Measurements from ENCODE around the gene RPH3AL. TPM values are rescaled to one million over a fixed set of nuclear protein-coding genes. Genes with fewer than 3 reads are reported as not detected.
"Not testable (repeated sequence)": the region's sequence is repeated elsewhere in the genome, so short reads cannot be mapped to it uniquely, and the experiment has no call there.

Gene RPH3AL
- total RNA-seq, 2 experiments from 2014 or later = 1.7 to 3.0 TPM

DNA sequence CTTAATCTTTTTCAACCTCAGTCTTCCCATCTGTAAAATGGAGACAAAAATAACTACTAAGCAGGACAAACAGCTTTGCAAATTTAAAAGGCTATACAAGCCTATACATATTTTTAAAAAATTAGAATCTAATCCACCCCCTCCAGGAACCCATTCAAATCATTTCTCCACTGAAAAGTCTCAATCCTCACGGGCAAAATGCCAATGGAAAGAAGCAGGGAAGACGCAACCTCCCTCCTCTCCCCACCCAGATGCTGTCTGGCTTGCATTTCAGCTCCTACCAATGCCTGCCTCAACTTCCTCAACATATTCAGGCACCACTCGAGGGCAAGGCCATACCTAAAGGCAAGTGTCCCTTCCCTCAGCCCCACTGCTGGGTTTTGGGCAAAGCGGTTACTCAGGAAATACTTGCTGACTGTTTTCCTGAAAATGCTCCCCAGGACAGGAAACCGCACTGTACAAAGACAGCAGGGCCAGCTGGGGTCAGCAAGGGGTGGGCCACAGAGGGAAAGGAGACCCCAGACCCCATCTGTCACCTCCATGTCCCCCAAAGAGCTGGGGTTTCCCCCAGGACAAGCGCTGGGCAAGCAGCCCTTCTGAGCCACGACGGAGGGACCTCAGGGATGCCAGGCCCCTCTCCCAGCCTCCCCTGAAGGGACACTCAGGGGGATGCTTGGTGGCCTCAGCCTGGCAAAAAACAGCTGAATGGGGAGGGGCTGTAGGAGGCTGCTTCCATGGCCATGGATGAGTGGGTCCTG, 123.5 kb downstream of the RPH3AL start:
- POLR2A ChIA-PET = no interaction called here
- Mint-ChIP-seq H3K36me3 (no peaks in the 10 kb centered on the region), H3K27ac (no peak overlapping the region), H3K9me3 (no peaks in the 10 kb centered on the region), H3K4me1 (ENCODE audit: low read depth) (no peaks in the 10 kb centered on the region), H3K27me3 (no peaks in the 10 kb centered on the region), H3K4me3 (no peak overlapping the region)
- intact Hi-C loops (cut with micrococcal nuclease) = no loop called here
- DNase-seq = no peak
- CTCF ChIA-PET = no interaction called here

GRCh38 chr17:227946-228615, 124.5 kb downstream of the RPH3AL start:
- POLR2A ChIA-PET = interaction anchor here (0.6 kb wide), 1 partner anchor 509 kb away, joined by 3 read pairs; no protein-coding TSS in a partner anchor
- H3K27ac Mint-ChIP-seq = no peak overlapping the region
- CTCF ChIA-PET = no interaction called here
- DNase-seq = no peak
- no peaks in the 10 kb centered on the region for H3K4me1 Mint-ChIP-seq (ENCODE audit: low read depth)
- H3K9me3 Mint-ChIP-seq = no peaks in the 10 kb centered on the region
- no peaks in the 10 kb centered on the region for H3K36me3 Mint-ChIP-seq
- H3K4me3 Mint-ChIP-seq = no peak overlapping the region
- H3K27me3 Mint-ChIP-seq = no peaks in the 10 kb centered on the region
- intact Hi-C loops (cut with micrococcal nuclease) = no loop called here

DNA sequence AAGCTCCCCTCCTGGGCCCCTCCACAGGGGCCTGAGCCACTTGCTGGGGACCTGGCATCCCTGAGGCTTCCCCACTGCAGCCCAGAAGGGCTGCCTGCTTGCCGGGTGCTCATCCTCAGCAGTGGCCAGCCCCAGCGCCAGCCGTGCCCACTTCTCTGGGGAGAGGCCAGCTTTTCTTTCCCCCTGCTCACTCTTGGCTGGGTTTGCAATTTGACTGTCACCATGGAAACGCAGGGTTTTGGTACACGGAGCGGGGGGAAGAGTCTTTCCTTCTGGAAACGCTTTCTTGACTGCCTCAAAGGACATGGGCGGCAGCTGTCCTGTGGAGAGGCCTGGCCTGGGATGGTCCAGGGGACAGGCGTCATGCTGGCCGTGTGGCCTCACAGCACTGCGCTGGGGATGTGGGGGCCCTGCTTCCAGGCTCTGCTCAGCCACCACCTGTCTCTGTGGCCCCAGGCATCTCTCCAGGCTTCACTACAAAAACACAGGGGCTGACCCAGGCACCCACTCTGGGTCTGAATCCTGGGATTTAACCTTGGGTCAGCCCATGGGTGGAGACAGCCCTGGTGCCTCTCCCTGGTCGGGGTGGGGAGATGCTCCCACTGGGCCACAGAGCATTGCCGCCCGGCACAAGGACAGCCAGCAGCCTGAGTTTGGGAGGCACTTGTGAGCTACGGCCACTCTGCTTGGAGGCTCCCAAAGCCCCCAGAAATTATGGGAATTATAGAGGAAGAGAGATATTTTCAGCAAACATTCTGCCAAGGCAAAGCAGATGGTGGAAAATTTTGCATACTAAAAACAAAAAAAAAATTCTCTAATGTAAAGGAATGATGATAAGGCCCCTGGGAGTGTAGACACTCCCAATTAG, 125.3 kb downstream of the RPH3AL start:
- no peak for DNase-seq
- Mint-ChIP-seq H3K9me3 (no peaks in the 10 kb centered on the region), H3K4me3 (no peak overlapping the region), H3K4me1 (ENCODE audit: low read depth) (no peaks in the 10 kb centered on the region), H3K27ac (no peak overlapping the region), H3K27me3 (no peaks in the 10 kb centered on the region), H3K36me3 (no peaks in the 10 kb centered on the region)
- ChIA-PET CTCF (no interaction called here), POLR2A (interaction anchor here (0.6 kb wide), 1 partner anchor 510 kb away, joined by 3 read pairs; no protein-coding TSS in a partner anchor)
- intact Hi-C loops (cut with micrococcal nuclease) = no loop called here

DNA sequence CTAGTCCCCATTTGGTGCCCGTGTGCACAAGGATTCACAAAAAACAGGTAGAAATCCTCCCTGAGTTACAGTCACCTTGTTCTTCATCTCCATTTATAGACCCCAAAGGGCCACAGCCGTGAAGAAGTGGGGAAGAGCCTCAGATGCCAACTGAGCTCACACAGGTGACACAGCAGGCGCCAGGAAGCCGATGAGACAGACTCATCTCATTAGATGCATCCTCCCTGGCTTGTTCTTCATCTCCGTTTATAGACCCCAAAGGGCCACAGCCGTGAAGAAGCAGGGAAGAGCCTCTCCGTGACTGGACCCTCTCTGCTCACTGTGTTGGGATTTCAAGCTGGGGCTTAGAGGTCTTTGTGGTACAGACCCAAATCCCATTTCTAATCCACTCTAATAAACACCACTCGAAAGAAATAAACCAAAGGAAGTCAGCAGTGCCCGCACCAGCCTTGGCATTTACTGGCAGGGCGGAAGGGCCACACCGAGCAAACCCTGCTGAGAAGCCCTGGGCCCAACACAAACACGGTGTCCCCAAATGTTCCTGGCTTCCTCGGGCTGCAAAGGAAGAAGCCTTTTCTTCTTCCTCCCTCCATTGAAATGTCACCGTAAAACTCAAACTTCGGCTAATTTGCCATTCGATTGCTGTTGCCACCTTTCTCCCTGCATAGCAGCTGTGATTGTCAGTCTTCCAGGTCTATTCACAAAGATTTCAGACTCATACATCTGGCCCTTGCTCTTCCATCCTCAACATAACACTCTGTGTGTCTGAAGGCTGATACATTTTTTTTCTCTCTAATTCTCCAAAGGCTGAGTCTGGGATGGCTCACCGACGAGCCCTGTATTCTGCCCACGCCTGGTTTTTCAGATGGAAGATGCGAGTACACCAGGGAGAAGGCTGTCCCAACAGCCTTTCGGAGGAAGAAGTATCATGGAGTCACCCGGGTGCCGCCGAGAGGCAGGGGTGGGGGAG, 126.2 kb downstream of the RPH3AL start:
- intact Hi-C loops (cut with micrococcal nuclease) = no loop called here
- no peaks in the 10 kb centered on the region for H3K4me1 Mint-ChIP-seq (ENCODE audit: low read depth)
- DNase-seq = no peak
- no peak overlapping the region for H3K27ac Mint-ChIP-seq
- no peaks in the 10 kb centered on the region for H3K27me3 Mint-ChIP-seq
- ChIA-PET CTCF (no interaction called here), POLR2A (no interaction called here)
- no peaks in the 10 kb centered on the region for H3K36me3 Mint-ChIP-seq
- no peak overlapping the region for H3K4me3 Mint-ChIP-seq
- no peaks in the 10 kb centered on the region for H3K9me3 Mint-ChIP-seq

- no peak for DNase-seq
- CTCF ChIA-PET = no interaction called here
- Mint-ChIP-seq H3K27ac (no peak overlapping the region), H3K9me3 (no peaks in the 10 kb centered on the region), H3K4me1 (ENCODE audit: low read depth) (no peaks in the 10 kb centered on the region), H3K27me3 (no peaks in the 10 kb centered on the region), H3K36me3 (no peaks in the 10 kb centered on the region), H3K4me3 (no peak overlapping the region)
- POLR2A ChIA-PET = no interaction called here
- intact Hi-C loops (cut with micrococcal nuclease) = no loop called here
Measured at GRCh38 chr17:225551-225950, 127.1 kb downstream of the RPH3AL start.

GRCh38 chr17:224576-224975, 128.0 kb downstream of the RPH3AL start:
- H3K9me3 Mint-ChIP-seq; H3K4me3 Mint-ChIP-seq; POLR2A ChIA-PET; CTCF ChIA-PET; H3K27ac Mint-ChIP-seq; H3K27me3 Mint-ChIP-seq; H3K4me1 Mint-ChIP-seq (ENCODE audit: low read depth); H3K36me3 Mint-ChIP-seq; intact Hi-C loops (cut with micrococcal nuclease); DNase-seq: not testable (repeated sequence)

DNA sequence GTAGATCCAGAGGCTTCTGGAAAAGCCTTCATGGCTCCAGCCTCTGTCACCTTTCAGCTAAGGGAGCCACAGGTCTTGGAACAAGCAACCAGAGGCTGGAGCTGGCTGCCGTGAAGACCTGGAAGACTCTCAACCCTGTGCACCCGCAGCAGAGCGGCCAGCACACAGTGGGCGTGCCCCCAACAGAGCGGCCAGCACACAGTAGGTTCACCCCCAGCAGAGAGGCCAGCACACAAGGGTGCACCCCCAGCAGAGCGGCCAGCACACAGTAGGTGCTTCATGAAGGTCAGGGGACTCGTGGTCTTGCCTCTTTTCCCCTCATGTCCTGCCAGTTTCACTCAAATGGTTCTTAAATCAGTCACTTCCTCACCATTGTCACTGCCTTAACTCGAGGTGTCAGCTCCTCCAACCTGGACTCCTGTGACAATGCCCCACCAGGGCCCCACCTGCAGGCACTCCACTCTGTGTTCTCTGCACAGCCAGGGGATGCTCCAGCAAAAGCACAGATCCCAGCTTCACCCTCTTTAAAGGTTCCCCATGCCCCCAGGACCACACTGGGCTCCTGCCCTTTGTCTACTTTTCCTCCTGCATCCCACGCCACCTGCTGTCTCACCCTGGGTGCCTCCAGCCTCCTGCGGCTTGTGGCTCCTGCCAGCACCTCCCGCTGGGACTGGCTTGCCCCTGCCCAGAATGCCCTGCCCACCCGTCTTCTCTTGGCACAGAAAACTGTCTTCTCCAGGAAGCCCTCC, 128.7 kb downstream of the RPH3AL start:
- POLR2A ChIA-PET = no interaction called here
- Mint-ChIP-seq H3K9me3 (no peaks in the 10 kb centered on the region), H3K27ac (no peak overlapping the region), H3K4me1 (ENCODE audit: low read depth) (no peaks in the 10 kb centered on the region), H3K27me3 (no peaks in the 10 kb centered on the region), H3K4me3 (no peak overlapping the region), H3K36me3 (no peaks in the 10 kb centered on the region)
- intact Hi-C loops (cut with micrococcal nuclease) = no loop called here
- DNase-seq = no peak
- CTCF ChIA-PET = no interaction called here

- Mint-ChIP-seq H3K36me3 (no peaks in the 10 kb centered on the region), H3K27me3 (no peaks in the 10 kb centered on the region), H3K9me3 (no peaks in the 10 kb centered on the region), H3K4me1 (ENCODE audit: low read depth) (no peaks in the 10 kb centered on the region), H3K27ac (no peak overlapping the region), H3K4me3 (no peak overlapping the region)
- POLR2A ChIA-PET = no interaction called here
- DNase-seq = no peak
- CTCF ChIA-PET = no interaction called here
- intact Hi-C loops (cut with micrococcal nuclease) = no loop called here
Measured at GRCh38 chr17:222172-222571, 130.4 kb downstream of the RPH3AL start.

GRCh38 chr17:219696-220095, 132.9 kb downstream of the RPH3AL start:
- no peaks in the 10 kb centered on the region for H3K4me1 Mint-ChIP-seq (ENCODE audit: low read depth)
- H3K9me3 Mint-ChIP-seq = no peaks in the 10 kb centered on the region
- no peak overlapping the region for H3K27ac Mint-ChIP-seq
- POLR2A ChIA-PET = no interaction called here
- no peak overlapping the region for H3K4me3 Mint-ChIP-seq
- H3K27me3 Mint-ChIP-seq = no peaks in the 10 kb centered on the region
- CTCF ChIA-PET = no interaction called here
- no peaks in the 10 kb centered on the region for H3K36me3 Mint-ChIP-seq
- no peak for DNase-seq
- intact Hi-C loops (cut with micrococcal nuclease) = no loop called here

DNA sequence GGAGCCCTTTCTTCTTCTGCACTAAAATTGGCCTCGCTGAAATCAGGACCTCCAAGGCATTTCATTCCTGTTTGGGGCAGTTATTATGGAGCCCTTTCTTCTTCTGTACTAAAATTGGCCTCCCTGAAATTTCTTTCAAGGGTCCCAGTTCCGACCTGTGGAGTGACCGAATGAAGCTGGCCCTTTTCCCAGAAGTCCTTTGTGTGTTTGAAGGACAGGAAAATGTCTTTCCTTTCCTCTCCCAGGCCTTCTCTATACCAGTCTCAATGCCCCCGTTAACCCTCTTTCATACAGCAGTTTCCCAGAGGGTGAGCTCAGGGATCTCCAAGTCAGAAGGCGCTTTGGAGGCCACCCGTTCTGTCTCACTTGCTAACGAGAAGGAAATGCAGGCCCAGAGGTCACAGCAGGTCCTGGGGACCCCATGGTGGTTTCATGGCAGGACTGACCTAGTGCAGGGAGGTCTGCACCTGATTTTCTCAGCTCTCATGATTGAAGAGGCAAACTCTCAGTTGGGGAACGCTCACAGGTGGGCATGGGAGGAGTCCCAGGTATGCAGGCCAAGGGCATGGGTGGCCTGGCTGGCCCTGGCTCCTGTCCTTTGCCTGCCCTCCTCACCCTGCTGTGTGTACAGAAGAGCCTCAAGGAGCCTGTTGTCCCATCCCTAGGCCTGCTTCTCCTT, 134.0 kb downstream of the RPH3AL start:
- ChIA-PET CTCF (no interaction called here), POLR2A (no interaction called here)
- intact Hi-C loops (cut with micrococcal nuclease) = no loop called here
- Mint-ChIP-seq H3K27ac (no peak overlapping the region), H3K9me3 (no peaks in the 10 kb centered on the region), H3K4me3 (no peak overlapping the region), H3K36me3 (no peaks in the 10 kb centered on the region), H3K27me3 (no peaks in the 10 kb centered on the region), H3K4me1 (ENCODE audit: low read depth) (no peaks in the 10 kb centered on the region)
- DNase-seq = no peak

- intact Hi-C loops (cut with micrococcal nuclease) = no loop called here
- no peak overlapping the region for H3K27ac Mint-ChIP-seq
- no peaks in the 10 kb centered on the region for H3K36me3 Mint-ChIP-seq
- H3K4me1 Mint-ChIP-seq (ENCODE audit: low read depth) = no peaks in the 10 kb centered on the region
- no peaks in the 10 kb centered on the region for H3K9me3 Mint-ChIP-seq
- ChIA-PET POLR2A (no interaction called here), CTCF (no interaction called here)
- peaks cover 1% of the 10 kb centered on the region for H3K27me3 Mint-ChIP-seq
- H3K4me3 Mint-ChIP-seq = no peak overlapping the region
- DNase-seq = no peak
Measured at GRCh38 chr17:216625-217024, 136.0 kb downstream of the RPH3AL start.
